Peyer's patch (tissue), 4 donors: Measurements from ENCODE around the gene SLC26A1. TPM values are rescaled to one million over a fixed set of nuclear protein-coding genes. Genes with fewer than 3 reads are reported as not detected.
A peak's percentile ranks its signal among the peaks of the same experiment; 100 is the strongest.

ENCODE experiments used
- DNase-seq, 3 donors: peaks; one replicate each; pipeline ENCODE4 v3.0.0-alpha.2; 2017 to 2019
- H3K27ac ChIP-seq, 4 donors: fragments of 200-600 bp; sonication (generic); one replicate each; pipeline ENCODE4 v1.5.1; 2016 to 2019
- H3K27me3 ChIP-seq, 2 donors: fragments of 200-600 bp; sonication (generic); one replicate each; pipeline ENCODE4 v1.5.1; 2019
- H3K36me3 ChIP-seq, 3 donors: fragments of 200-600 bp; sonication (generic); one replicate each; pipeline ENCODE4 v1.5.1; 2016 to 2019
- H3K4me1 ChIP-seq, 4 donors: fragments of 200-600 bp; sonication (generic); one replicate each; pipeline ENCODE4 v1.5.1; 2016 to 2019
- H3K4me3 ChIP-seq, 4 donors: fragments of 200-600 bp; sonication (generic); 1 replicate in 3 of 4; 2 replicates in 1 of 4; pipeline ENCODE4 v1.5.1; 2016 to 2019; ENCODE audit warnings: mild to moderate bottlenecking in 1 of 4
- H3K9me3 ChIP-seq, 4 donors: fragments of 200-600 bp; sonication (generic); one replicate each; pipeline ENCODE4 v1.5.1; 2016 to 2019; ENCODE audit warnings: mild to moderate bottlenecking in 1 of 4
- POLR2A ChIP-seq, 2 donors: fragments of 450-650 bp; IDR thresholded peaks; one replicate each; pipeline ENCODE4 v1.5.1; 2017; ENCODE audit warnings: antibody characterized with exemption in 2 of 2, mild to moderate bottlenecking in 2 of 2, moderate library complexity in 2 of 2
- total RNA-seq, 4 donors: library from RNA; depleted of rRNA; stranded (reverse); fragments of >200 nt; gene quantifications; one replicate each; pipeline ENCODE4 v1.1.0, GENCODE V29; 2016
- TF ChIP-seq, protein P1 (sequence below), 6 experiments: fragments of 450-650 bp in 4 of 6; fragments of 200-600 bp in 2 of 6; sonication (generic) in 1 of 6; IDR thresholded peaks; one replicate each; pipeline ENCODE4 v1.5.1; 2017 to 2019; ENCODE audit warnings: antibody characterized with exemption in 6 of 6, mild to moderate bottlenecking in 3 of 6, moderate library complexity in 1 of 6

Gene SLC26A1, protein sequence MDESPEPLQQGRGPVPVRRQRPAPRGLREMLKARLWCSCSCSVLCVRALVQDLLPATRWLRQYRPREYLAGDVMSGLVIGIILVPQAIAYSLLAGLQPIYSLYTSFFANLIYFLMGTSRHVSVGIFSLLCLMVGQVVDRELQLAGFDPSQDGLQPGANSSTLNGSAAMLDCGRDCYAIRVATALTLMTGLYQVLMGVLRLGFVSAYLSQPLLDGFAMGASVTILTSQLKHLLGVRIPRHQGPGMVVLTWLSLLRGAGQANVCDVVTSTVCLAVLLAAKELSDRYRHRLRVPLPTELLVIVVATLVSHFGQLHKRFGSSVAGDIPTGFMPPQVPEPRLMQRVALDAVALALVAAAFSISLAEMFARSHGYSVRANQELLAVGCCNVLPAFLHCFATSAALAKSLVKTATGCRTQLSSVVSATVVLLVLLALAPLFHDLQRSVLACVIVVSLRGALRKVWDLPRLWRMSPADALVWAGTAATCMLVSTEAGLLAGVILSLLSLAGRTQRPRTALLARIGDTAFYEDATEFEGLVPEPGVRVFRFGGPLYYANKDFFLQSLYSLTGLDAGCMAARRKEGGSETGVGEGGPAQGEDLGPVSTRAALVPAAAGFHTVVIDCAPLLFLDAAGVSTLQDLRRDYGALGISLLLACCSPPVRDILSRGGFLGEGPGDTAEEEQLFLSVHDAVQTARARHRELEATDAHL
- 10 to 100 TPM in 3 of 4 donors, under 1 TPM in 1; 0.83 to 35.7 (median 24.3) TPM for total RNA-seq

DNA sequence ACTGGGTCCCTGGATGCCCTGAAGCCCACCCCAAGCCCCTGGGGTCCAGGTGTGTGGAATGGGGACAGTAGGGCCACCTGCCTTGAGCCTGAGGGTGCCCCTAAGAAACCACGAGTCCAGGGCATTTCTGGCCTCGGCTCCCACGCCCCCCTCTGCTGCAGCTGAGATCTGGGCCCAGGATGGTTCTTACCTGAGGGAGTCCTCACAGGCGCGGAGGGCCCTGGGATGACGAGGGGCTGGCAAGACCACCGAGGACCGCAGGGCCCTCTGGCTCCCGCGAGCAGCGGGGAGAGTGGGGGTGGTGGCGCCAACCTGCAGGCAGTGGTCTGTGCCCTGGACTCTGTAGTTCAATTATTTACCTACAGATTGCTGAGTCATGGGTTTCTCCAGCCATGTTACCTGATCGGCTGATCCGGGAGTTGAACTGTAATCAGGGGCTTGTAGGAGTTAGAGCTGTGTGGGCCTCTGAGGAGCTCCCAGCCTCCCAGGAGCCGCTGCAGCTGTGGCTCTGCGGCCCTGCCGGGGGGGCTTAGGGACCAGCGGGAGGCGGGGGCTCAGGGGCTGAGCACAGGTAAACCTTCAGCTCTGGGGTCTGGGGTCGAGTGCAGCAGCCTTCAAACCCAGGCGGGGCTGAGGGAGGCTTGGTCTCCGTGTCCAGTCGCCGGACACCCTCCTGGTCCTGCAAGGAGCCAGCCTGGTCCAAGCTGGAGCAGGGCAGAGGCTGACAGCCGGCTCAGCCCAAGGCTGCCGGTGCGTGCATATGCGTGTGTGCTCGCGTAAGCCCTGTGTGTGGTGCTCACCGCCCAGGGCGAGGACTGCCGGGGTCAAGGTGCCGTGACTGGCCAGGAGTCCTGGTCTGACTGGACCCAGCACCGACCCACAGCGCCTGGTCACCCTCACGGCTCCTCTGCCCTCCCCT is at the start of gene SLC26A1:
Gene SLC26A1, minus strand, starts transcription at position 294 of the 919 bp plus-strand sequence. CDS start 1,701 bp downstream, outside the sequence.
- Histone ChIP-seq H3K9me3 (no peaks in the 10 kb centered on the region), H3K27me3 (peaks cover 0 to 19% of the 10 kb centered on the region in 2 donors), H3K27ac (peak within 1 kb of the TSS; percentile 42 to 99 (median 90)), H3K4me3 (peak within 1 kb of the TSS in 3 of 4 donors; percentile 15 to 55 (median 49)), H3K36me3 (peaks cover 0 to 23% (median 0%) of the 10 kb centered on the region in 3 donors), H3K4me1 (peaks cover 0 to 33% (median 7%) of the 10 kb centered on the region in 4 donors)
- peak in 2 of 3 donors; percentile 72 to 83 for DNase-seq
- TF ChIP-seq, protein P1, sequence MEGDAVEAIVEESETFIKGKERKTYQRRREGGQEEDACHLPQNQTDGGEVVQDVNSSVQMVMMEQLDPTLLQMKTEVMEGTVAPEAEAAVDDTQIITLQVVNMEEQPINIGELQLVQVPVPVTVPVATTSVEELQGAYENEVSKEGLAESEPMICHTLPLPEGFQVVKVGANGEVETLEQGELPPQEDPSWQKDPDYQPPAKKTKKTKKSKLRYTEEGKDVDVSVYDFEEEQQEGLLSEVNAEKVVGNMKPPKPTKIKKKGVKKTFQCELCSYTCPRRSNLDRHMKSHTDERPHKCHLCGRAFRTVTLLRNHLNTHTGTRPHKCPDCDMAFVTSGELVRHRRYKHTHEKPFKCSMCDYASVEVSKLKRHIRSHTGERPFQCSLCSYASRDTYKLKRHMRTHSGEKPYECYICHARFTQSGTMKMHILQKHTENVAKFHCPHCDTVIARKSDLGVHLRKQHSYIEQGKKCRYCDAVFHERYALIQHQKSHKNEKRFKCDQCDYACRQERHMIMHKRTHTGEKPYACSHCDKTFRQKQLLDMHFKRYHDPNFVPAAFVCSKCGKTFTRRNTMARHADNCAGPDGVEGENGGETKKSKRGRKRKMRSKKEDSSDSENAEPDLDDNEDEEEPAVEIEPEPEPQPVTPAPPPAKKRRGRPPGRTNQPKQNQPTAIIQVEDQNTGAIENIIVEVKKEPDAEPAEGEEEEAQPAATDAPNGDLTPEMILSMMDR (IDR thresholded peaks at IDR 0.05): peak in 2 of 6 experiments; percentile 3 to 9
- peak in 1 of 2 donors; percentile 39 for TF ChIP-seq POLR2A (IDR thresholded peaks at IDR 0.05)

DNA sequence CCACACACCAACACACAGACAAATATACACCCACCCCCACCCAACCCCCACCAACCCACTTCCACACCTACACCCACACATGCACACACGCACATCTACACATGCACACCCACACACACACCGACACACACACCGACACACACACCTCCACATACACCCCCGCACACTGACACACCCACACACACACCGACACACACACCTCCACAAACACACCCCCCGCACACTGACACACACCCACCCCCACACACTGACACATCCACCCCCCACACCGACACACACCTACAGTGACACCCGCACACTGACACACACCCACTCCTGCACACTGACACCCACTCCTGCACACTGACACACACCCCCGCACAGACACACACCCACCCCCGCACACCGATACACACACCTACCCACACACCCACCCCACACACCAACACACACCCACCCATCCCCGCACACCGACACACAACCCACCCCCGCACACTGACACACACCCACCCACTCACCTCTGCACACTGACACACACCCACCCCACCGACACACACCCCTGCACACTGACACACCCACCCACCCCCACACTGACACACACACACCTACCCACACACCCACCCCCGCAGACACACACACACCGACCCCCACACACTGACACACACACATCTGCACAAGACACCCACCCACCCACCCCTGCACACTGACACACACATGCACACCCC is 49.3 kb upstream of the SLC26A1 start:
- Histone ChIP-seq H3K4me3 (no peak overlapping the region), H3K27ac (no peak overlapping the region), H3K4me1 (peaks cover 0 to 38% (median 0%) of the 10 kb centered on the region in 4 donors), H3K27me3 (no peaks in the 10 kb centered on the region), H3K36me3 (no peaks in the 10 kb centered on the region), H3K9me3 (no peaks in the 10 kb centered on the region)
- no peak for DNase-seq
- no peak for TF ChIP-seq POLR2A (IDR thresholded peaks at IDR 0.05)
- TF ChIP-seq, protein P1 (IDR thresholded peaks at IDR 0.05): no peak

DNA sequence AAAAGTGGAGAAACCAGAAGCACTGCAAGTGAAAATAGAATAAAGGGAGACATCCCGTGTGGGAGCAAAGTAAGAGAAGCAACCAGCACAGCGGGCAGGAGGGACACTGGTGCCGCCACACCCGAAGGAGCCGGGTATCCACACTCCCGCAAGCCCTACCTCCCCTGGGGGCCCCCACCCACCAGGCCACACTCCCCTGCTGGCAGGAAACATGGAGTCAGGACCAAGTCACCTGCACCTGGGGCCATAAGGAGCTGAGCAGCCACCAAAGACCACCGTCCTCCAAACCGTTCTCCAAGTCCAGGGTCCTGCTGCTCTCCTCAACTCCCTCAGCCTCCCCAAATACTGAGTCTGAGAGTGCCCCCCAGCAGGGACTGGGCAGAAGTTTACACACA is 48.7 kb upstream of the SLC26A1 start:
- H3K27ac ChIP-seq: no peak overlapping the region
- H3K4me1 ChIP-seq: peaks cover 0 to 32% (median 0%) of the 10 kb centered on the region in 4 donors
- no peaks in the 10 kb centered on the region for H3K36me3 ChIP-seq
- H3K27me3 ChIP-seq: no peaks in the 10 kb centered on the region
- TF ChIP-seq POLR2A (IDR thresholded peaks at IDR 0.05): no peak
- TF ChIP-seq, protein P1 (IDR thresholded peaks at IDR 0.05): no peak
- H3K9me3 ChIP-seq: no peaks in the 10 kb centered on the region
- no peak overlapping the region for H3K4me3 ChIP-seq
- DNase-seq: no peak

DNA sequence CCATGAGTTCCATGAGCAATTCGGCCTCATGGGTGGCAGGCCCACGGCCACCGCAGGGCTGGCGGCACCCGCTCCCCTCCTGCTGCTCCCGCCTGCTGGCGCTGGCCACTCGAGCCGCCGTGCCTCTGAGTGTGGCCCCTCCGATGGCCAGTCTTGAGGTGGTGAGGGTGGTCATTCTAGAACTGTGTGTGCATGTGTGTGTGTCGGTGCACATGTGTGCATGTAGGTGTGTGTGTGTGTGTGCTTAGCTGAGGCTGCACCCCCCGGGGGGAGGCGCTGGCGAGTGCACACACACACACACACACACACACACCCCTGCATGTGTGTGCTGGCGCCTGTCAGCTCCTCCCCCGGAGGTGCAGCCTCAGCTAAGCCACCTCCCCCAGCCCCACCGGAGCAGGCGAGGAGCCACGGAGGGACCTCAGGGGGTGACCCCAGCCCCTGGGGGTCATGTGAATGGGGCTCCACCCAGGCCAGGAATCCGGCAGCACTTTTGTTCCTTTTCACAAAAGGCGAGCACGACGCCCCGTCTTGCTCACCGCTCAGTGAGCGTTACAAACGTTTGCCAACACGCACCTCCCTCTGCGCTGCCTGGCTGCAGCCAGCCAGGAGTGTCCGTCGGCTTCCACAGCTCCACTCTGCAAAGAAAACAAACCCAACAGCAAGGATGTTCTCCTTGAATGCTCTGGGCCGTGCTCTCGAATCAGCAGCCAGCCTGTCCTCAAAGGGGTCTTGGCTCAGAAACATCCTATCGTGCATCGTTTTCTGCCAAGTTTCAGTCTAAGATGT is 48.1 kb upstream of the SLC26A1 start:
- Histone ChIP-seq H3K9me3 (no peaks in the 10 kb centered on the region), H3K4me3 (no peak overlapping the region), H3K4me1 (peaks cover 0 to 31% (median 0%) of the 10 kb centered on the region in 4 donors), H3K27ac (no peak overlapping the region), H3K36me3 (no peaks in the 10 kb centered on the region), H3K27me3 (no peaks in the 10 kb centered on the region)
- no peak for TF ChIP-seq POLR2A (IDR thresholded peaks at IDR 0.05)
- TF ChIP-seq, protein P1 (IDR thresholded peaks at IDR 0.05): no peak
- no peak for DNase-seq
